Skeletal muscle tissue (tissue), 4 donors: ENCODE results near the gene TEKTIP1. TPM values are rescaled to one million over a fixed set of nuclear protein-coding genes. Genes with fewer than 3 reads are reported as not detected.
A peak's percentile ranks its signal among the peaks of the same experiment; 100 is the strongest.

Experiments used
- H3K27ac ChIP-seq: one replicate; pipeline ENCODE4 v1.7.0; 2013; ENCODE audit warnings: mild to moderate bottlenecking, low read depth, low read length, inconsistent platforms
- H3K27me3 ChIP-seq, 3 donors: one replicate each; pipeline ENCODE4 v1.7.0; 2013; ENCODE audit warnings: low read length in 3 of 3; ENCODE audit not compliant: control insufficient read depth in 3 of 3, insufficient read depth in 3 of 3
- H3K36me3 ChIP-seq, 3 donors: one replicate each; pipeline ENCODE4 v1.7.0; 2013; ENCODE audit warnings: low read length in 3 of 3; ENCODE audit not compliant: control insufficient read depth in 3 of 3, insufficient read depth in 3 of 3
- H3K4me1 ChIP-seq, 3 donors: one replicate each; pipeline ENCODE4 v1.7.0; 2013; ENCODE audit warnings: low read length in 3 of 3, mild to moderate bottlenecking in 3 of 3; ENCODE audit not compliant: control insufficient read depth in 3 of 3, insufficient read depth in 3 of 3
- H3K4me3 ChIP-seq, 3 donors: one replicate each; pipeline ENCODE4 v1.7.0; 2013; ENCODE audit warnings: low read length in 3 of 3
- H3K9ac ChIP-seq, 3 donors: one replicate each; pipeline ENCODE4 v1.7.0; 2013; ENCODE audit warnings: low read length in 3 of 3, mild to moderate bottlenecking in 3 of 3, moderate library complexity in 2 of 3, low read depth in 1 of 3
- H3K9me3 ChIP-seq, 3 donors: one replicate each; pipeline ENCODE4 v1.7.0; 2013; ENCODE audit warnings: low read length in 3 of 3; ENCODE audit not compliant: control insufficient read depth in 3 of 3
- total RNA-seq: library from RNA; depleted of rRNA; stranded (reverse); fragments of >200 nt; gene quantifications from one replicate; pipeline ENCODE4 v1.2.3, GENCODE V29; 2014
- donor health status: Osteomylitis.

TEKTIP1 gene
- total RNA-seq, 1 donor from 2014 or later, result not detected

- Histone ChIP-seq H3K4me3 (no peak overlapping the region), H3K9ac (no peak overlapping the region), H3K27ac (no peak overlapping the region), H3K9me3 (no peaks in the 10 kb centered on the region), H3K4me1 (no peaks in the 10 kb centered on the region), H3K27me3 (no peaks in the 10 kb centered on the region), H3K36me3 (peaks cover 30 to 37% (median 32%) of the 10 kb centered on the region in 3 donors)
These were observed 2.4 kb upstream of the TEKTIP1 start for GRCh38 chr19:3536429-3537100.

GRCh38 chr19:3537101-3537437 lies 1.9 kb upstream of the TEKTIP1 start:
- H3K4me1 ChIP-seq, result no peaks in the 10 kb centered on the region
- no peak overlapping the region for H3K27ac ChIP-seq
- no peaks in the 10 kb centered on the region for H3K27me3 ChIP-seq
- peaks cover 27 to 33% (median 27%) of the 10 kb centered on the region in 3 donors for H3K36me3 ChIP-seq
- no peak overlapping the region for H3K4me3 ChIP-seq
- no peak overlapping the region for H3K9ac ChIP-seq
- H3K9me3 ChIP-seq, result no peaks in the 10 kb centered on the region

- H3K4me3 ChIP-seq, result no peak overlapping the region
These were observed 1.3 kb upstream of the TEKTIP1 start for GRCh38 chr19:3537438-3538240.

GRCh38 chr19:3538258-3538929 lies 580 bp upstream of the TEKTIP1 start:
- Histone ChIP-seq H3K27ac (no peak overlapping the region), H3K9ac (no peak overlapping the region), H3K9me3 (no peaks in the 10 kb centered on the region), H3K4me3 (no peak overlapping the region), H3K27me3 (no peaks in the 10 kb centered on the region), H3K36me3 (peaks cover 15 to 24% (median 19%) of the 10 kb centered on the region in 3 donors), H3K4me1 (peaks cover 0 to 3% (median 0%) of the 10 kb centered on the region in 3 donors)

More at GRCh38 chr19:3537438-3538240, 1.3 kb upstream of the TEKTIP1 start:
- H3K4me1 ChIP-seq, result no peaks in the 10 kb centered on the region
- peaks cover 21 to 28% (median 24%) of the 10 kb centered on the region in 3 donors for H3K36me3 ChIP-seq
- no peak overlapping the region for H3K27ac ChIP-seq
- H3K27me3 ChIP-seq, result no peaks in the 10 kb centered on the region
- H3K9ac ChIP-seq, result no peak overlapping the region
- H3K9me3 ChIP-seq, result no peaks in the 10 kb centered on the region

- H3K27me3 ChIP-seq, result no peaks in the 10 kb centered on the region
- peaks cover 0 to 3% (median 0%) of the 10 kb centered on the region in 3 donors for H3K4me1 ChIP-seq
- H3K9me3 ChIP-seq, result no peaks in the 10 kb centered on the region
- no peak overlapping the region for H3K9ac ChIP-seq
- no peak overlapping the region for H3K4me3 ChIP-seq
- H3K27ac ChIP-seq, result no peak overlapping the region
- H3K36me3 ChIP-seq, result peaks cover 6 to 12% (median 9%) of the 10 kb centered on the region in 3 donors
These were observed 763 bp downstream of the TEKTIP1 start for GRCh38 chr19:3539756-3540118.

GRCh38 chr19:3543150-3544057 lies 4.4 kb downstream of the TEKTIP1 start:
- peaks cover 0 to 13% (median 0%) of the 10 kb centered on the region in 3 donors for H3K36me3 ChIP-seq
- H3K27ac ChIP-seq, result no peak overlapping the region
- H3K9me3 ChIP-seq, result no peaks in the 10 kb centered on the region
- H3K9ac ChIP-seq, result no peak overlapping the region
- H3K27me3 ChIP-seq, result no peaks in the 10 kb centered on the region
- H3K4me1 ChIP-seq, result peaks cover 0 to 3% (median 0%) of the 10 kb centered on the region in 3 donors
- H3K4me3 ChIP-seq, result no peak overlapping the region

- no peaks in the 10 kb centered on the region for H3K27me3 ChIP-seq
- H3K36me3 ChIP-seq, result peaks cover 0 to 13% (median 0%) of the 10 kb centered on the region in 3 donors
These were observed 5.0 kb downstream of the TEKTIP1 start for GRCh38 chr19:3544058-3544376.

GRCh38 chr19:3544742-3545668 lies 6.0 kb downstream of the TEKTIP1 start:
- H3K4me3 ChIP-seq, result no peak overlapping the region
- H3K36me3 ChIP-seq, result peaks cover 0 to 13% (median 3%) of the 10 kb centered on the region in 3 donors
- no peak overlapping the region for H3K9ac ChIP-seq

More at GRCh38 chr19:3544058-3544376, 5.0 kb downstream of the TEKTIP1 start:
- H3K4me1 ChIP-seq, result peaks cover 0 to 3% (median 0%) of the 10 kb centered on the region in 3 donors
- no peak overlapping the region for H3K4me3 ChIP-seq
- no peaks in the 10 kb centered on the region for H3K9me3 ChIP-seq
- H3K9ac ChIP-seq, result peak overlapping the region in 1 of 3 donors; percentile 25
- no peak overlapping the region for H3K27ac ChIP-seq

GRCh38 chr19:3545669-3546034 lies 6.7 kb downstream of the TEKTIP1 start:
- Histone ChIP-seq H3K36me3 (peaks cover 0 to 13% (median 4%) of the 10 kb centered on the region in 3 donors), H3K4me1 (peaks cover 0 to 3% (median 0%) of the 10 kb centered on the region in 3 donors), H3K9me3 (no peaks in the 10 kb centered on the region), H3K9ac (no peak overlapping the region), H3K27ac (no peak overlapping the region), H3K27me3 (no peaks in the 10 kb centered on the region), H3K4me3 (no peak overlapping the region)

More at GRCh38 chr19:3544742-3545668, 6.0 kb downstream of the TEKTIP1 start:
- Histone ChIP-seq H3K27ac (no peak overlapping the region), H3K27me3 (no peaks in the 10 kb centered on the region), H3K4me1 (peaks cover 0 to 3% (median 0%) of the 10 kb centered on the region in 3 donors), H3K9me3 (no peaks in the 10 kb centered on the region)
